ENCODE results near the gene SPCS3. TPM values are rescaled to one million over a fixed set of nuclear protein-coding genes. Genes with fewer than 3 reads are reported as not detected.

The SPCS3 gene
- total RNA-seq, 4 donors from 2014 or later, result 31.2 to 47.3 (median 38.3) TPM

DNA sequence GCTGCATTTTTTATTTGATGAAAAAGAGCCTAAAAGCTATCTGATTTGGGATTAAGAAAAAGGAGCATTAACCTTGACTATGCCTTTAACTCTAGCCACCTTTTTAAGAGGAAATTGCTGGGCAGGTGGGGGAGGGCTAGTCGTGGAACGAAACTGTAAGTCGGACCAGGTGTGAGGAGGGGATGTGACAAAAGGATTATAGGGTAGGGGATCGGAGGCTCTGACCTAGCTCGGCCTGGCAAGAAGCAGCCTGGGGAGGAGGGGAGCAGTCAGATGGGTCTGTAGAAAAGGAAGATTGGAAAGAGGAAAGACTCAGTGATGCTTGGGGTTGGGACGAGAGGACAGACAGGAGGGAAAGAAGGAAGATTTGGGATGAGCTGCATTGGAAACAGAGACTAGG lies 21.1 kb upstream of the SPCS3 start:
- Histone ChIP-seq H3K27ac (no peak overlapping the region), H3K4me1 (no peaks in the 10 kb centered on the region), H3K36me3 (no peaks in the 10 kb centered on the region), H3K27me3 (no peaks in the 10 kb centered on the region), H3K4me3 (no peak overlapping the region), H3K9me3 (no peaks in the 10 kb centered on the region)
- no peak for TF ChIP-seq POLR2A (IDR thresholded peaks at IDR 0.05)
- no peak for TF ChIP-seq CTCF (IDR thresholded peaks at IDR 0.05)
- DNase-seq, result no peak

- Histone ChIP-seq H3K36me3 (no peaks in the 10 kb centered on the region), H3K27ac (no peak overlapping the region), H3K4me1 (no peaks in the 10 kb centered on the region), H3K27me3 (no peaks in the 10 kb centered on the region), H3K4me3 (no peak overlapping the region), H3K9me3 (no peaks in the 10 kb centered on the region)
- DNase-seq, result no peak
- TF ChIP-seq CTCF (IDR thresholded peaks at IDR 0.05) (no peak), POLR2A (IDR thresholded peaks at IDR 0.05) (no peak)
These were observed 19.7 kb upstream of the SPCS3 start for GRCh38 chr4:176300036-176300435.

GRCh38 chr4:176300565-176300964 lies 19.2 kb upstream of the SPCS3 start:
- Histone ChIP-seq H3K9me3 (no peaks in the 10 kb centered on the region), H3K36me3 (no peaks in the 10 kb centered on the region), H3K4me3 (no peak overlapping the region), H3K4me1 (no peaks in the 10 kb centered on the region), H3K27me3 (no peaks in the 10 kb centered on the region), H3K27ac (no peak overlapping the region)
- no peak for DNase-seq
- TF ChIP-seq POLR2A (IDR thresholded peaks at IDR 0.05) (no peak), CTCF (IDR thresholded peaks at IDR 0.05) (no peak)

GRCh38 chr4:176302283-176303275 lies 17.2 kb upstream of the SPCS3 start:
- H3K9me3 ChIP-seq, result no peaks in the 10 kb centered on the region
- H3K27ac ChIP-seq, result no peak overlapping the region
- no peak overlapping the region for H3K4me3 ChIP-seq
- no peaks in the 10 kb centered on the region for H3K4me1 ChIP-seq
- no peaks in the 10 kb centered on the region for H3K36me3 ChIP-seq
- DNase-seq, result no peak
- no peaks in the 10 kb centered on the region for H3K27me3 ChIP-seq
- no peak for TF ChIP-seq CTCF (IDR thresholded peaks at IDR 0.05)
- TF ChIP-seq POLR2A (IDR thresholded peaks at IDR 0.05), result no peak

GRCh38 chr4:176303938-176304337 lies 15.8 kb upstream of the SPCS3 start:
- H3K4me1 ChIP-seq, result no peaks in the 10 kb centered on the region
- TF ChIP-seq POLR2A (IDR thresholded peaks at IDR 0.05) (no peak), CTCF (IDR thresholded peaks at IDR 0.05) (no peak)
- no peaks in the 10 kb centered on the region for H3K9me3 ChIP-seq

More at GRCh38 chr4:176303938-176304337, 15.8 kb upstream of the SPCS3 start:
- Histone ChIP-seq H3K4me3 (no peak overlapping the region), H3K36me3 (no peaks in the 10 kb centered on the region), H3K27me3 (no peaks in the 10 kb centered on the region), H3K27ac (no peak overlapping the region)
- no peak for DNase-seq

Data from Peyer's patch (tissue), 4 donors.